GM06990 (cell line): ENCODE measurements around the gene HMX2.

Experiments
- DNase-seq: peaks from one replicate; pipeline ENCODE4 v3.0.0-alpha.2; 2011; ENCODE audit not compliant: insufficient read length; ENCODE audit errors: extremely low read depth
- H3K27me3 ChIP-seq: replicated peaks from 2 replicates; pipeline ENCODE4 v1.6.0; 2011; ENCODE audit warnings: low read length; ENCODE audit not compliant: control insufficient read depth, insufficient read depth
- H3K36me3 ChIP-seq: 2 replicates; pipeline ENCODE4 v1.5.1; 2011; ENCODE audit warnings: low read length; ENCODE audit not compliant: control insufficient read depth, insufficient read depth
- H3K4me3 ChIP-seq: replicated peaks from 2 replicates; pipeline ENCODE4 v1.5.1; 2011; ENCODE audit warnings: low read depth, mild to moderate bottlenecking, control low read depth, low read length
- CTCF ChIP-seq: IDR thresholded peaks from 2 replicates; pipeline ENCODE4 v1.5.1; 2011; ENCODE audit warnings: low read length, control low read depth, mild to moderate bottlenecking, inconsistent platforms; ENCODE audit not compliant: insufficient read depth, poor library complexity, severe bottlenecking

HMX2 gene

GRCh38 chr10:123109466-123109865 lies 38.5 kb upstream of the HMX2 start:
- H3K36me3 ChIP-seq = no peaks in the 10 kb centered on the region
- no peak for TF ChIP-seq CTCF
- no peak for DNase-seq
- no peaks in the 10 kb centered on the region; the same call in none of the 2 replicates for H3K27me3 ChIP-seq
- H3K4me3 ChIP-seq = no peak overlapping the region

GRCh38 chr10:123117644-123118417 lies 30.1 kb upstream of the HMX2 start:
- Histone ChIP-seq H3K4me3 (no peak overlapping the region), H3K27me3 (no peaks in the 10 kb centered on the region; the same call in none of the 2 replicates), H3K36me3 (no peaks in the 10 kb centered on the region)
- TF ChIP-seq CTCF = no peak
- no peak for DNase-seq

GRCh38 chr10:123119081-123119480 lies 28.9 kb upstream of the HMX2 start:
- DNase-seq = no peak
- Histone ChIP-seq H3K36me3 (no peaks in the 10 kb centered on the region), H3K27me3 (no peaks in the 10 kb centered on the region; the same call in none of the 2 replicates), H3K4me3 (no peak overlapping the region)
- TF ChIP-seq CTCF = no peak

- no peak for TF ChIP-seq CTCF
Measured at GRCh38 chr10:123126246-123126645, 21.7 kb upstream of the HMX2 start.

GRCh38 chr10:123129618-123130271 lies 18.2 kb upstream of the HMX2 start:
- no peaks in the 10 kb centered on the region for H3K36me3 ChIP-seq
- no peak for DNase-seq
- no peaks in the 10 kb centered on the region; the same call in none of the 2 replicates for H3K27me3 ChIP-seq
- TF ChIP-seq CTCF = no peak
- H3K4me3 ChIP-seq = no peak overlapping the region

More at GRCh38 chr10:123126246-123126645, 21.7 kb upstream of the HMX2 start:
- no peak for DNase-seq
- Histone ChIP-seq H3K36me3 (no peaks in the 10 kb centered on the region), H3K4me3 (no peak overlapping the region), H3K27me3 (no peaks in the 10 kb centered on the region; the same call in none of the 2 replicates)
